CD14-positive monocyte (primary cell): ENCODE measurements around the gene FAM170B. TPM values are rescaled to one million over a fixed set of nuclear protein-coding genes. Genes with fewer than 3 reads are reported as not detected.
A peak's percentile ranks its signal among the peaks of the same experiment; 100 is the strongest.

Experiments
- DNase-seq, 3 donors: peaks; one replicate each; pipeline ENCODE4 v3.0.0-alpha.2; 2011 to 2022
- H2AFZ ChIP-seq: 2 replicates; pipeline ENCODE4 v1.6.0; 2012; ENCODE audit warnings: mild to moderate bottlenecking, low read depth, low read length, inconsistent platforms; ENCODE audit not compliant: insufficient read depth, poor library complexity, severe bottlenecking
- H3K27ac ChIP-seq, 2 donors: 1 replicate in 1 of 2; 2 replicates in 1 of 2; pipeline ENCODE4 v1.5.1; 2012 to 2013; ENCODE audit warnings: low read length in 2 of 2, control low read depth in 1 of 2, inconsistent platforms in 1 of 2, low read depth in 1 of 2, mild to moderate bottlenecking in 1 of 2
- H3K27me3 ChIP-seq, 2 donors: one replicate each; pipeline versions ENCODE4 v1.6.0 to v1.6.1; 2011 to 2013; ENCODE audit warnings: low read length in 2 of 2; ENCODE audit not compliant: control insufficient read depth in 2 of 2, insufficient read depth in 2 of 2
- H3K36me3 ChIP-seq, 2 donors: replicated peaks in 1 of 2; 1 replicate in 1 of 2; 2 replicates in 1 of 2; pipeline versions ENCODE4 v1.5.1 to v1.6.1; 2012 to 2013; ENCODE audit warnings: low read length in 2 of 2, control low read depth in 1 of 2, inconsistent platforms in 1 of 2, mild to moderate bottlenecking in 1 of 2; ENCODE audit not compliant: insufficient read depth in 2 of 2, control insufficient read depth in 1 of 2
- H3K4me1 ChIP-seq, 2 donors: 1 replicate in 1 of 2; 2 replicates in 1 of 2; pipeline versions ENCODE4 v1.5.1 to v1.6.1; 2012 to 2013; ENCODE audit warnings: low read length in 2 of 2, control low read depth in 1 of 2, inconsistent platforms in 1 of 2, mild to moderate bottlenecking in 1 of 2, moderate library complexity in 1 of 2; ENCODE audit not compliant: insufficient read depth in 2 of 2, control insufficient read depth in 1 of 2
- H3K4me2 ChIP-seq: replicated peaks from 2 replicates; pipeline ENCODE3; 2012; ENCODE audit warnings: low read length, moderate library complexity, mild to moderate bottlenecking; ENCODE audit not compliant: poor library complexity, severe bottlenecking; ENCODE audit errors: extremely low read depth
- H3K4me3 ChIP-seq, 3 experiments: fragments of 200-600 bp in 1 of 3; sonication (generic) in 1 of 3; replicated peaks in 1 of 3; 1 replicate in 2 of 3; 2 replicates in 1 of 3; pipeline ENCODE4 v1.5.1; 2011 to 2013; ENCODE audit warnings: low read length in 3 of 3, mild to moderate bottlenecking in 3 of 3, control low read depth in 2 of 3, low read depth in 2 of 3, inconsistent platforms in 1 of 3, moderate library complexity in 1 of 3
- H3K79me2 ChIP-seq: 2 replicates; pipeline ENCODE4 v1.6.0; 2012; ENCODE audit warnings: mild to moderate bottlenecking, control low read depth, inconsistent platforms, low read length, moderate library complexity; ENCODE audit not compliant: insufficient read depth
- H3K9ac ChIP-seq: 2 replicates; pipeline ENCODE4 v1.6.0; 2017; ENCODE audit warnings: low read length, mild to moderate bottlenecking; ENCODE audit not compliant: insufficient read depth, poor library complexity, severe bottlenecking
- H3K9me3 ChIP-seq, 2 donors: replicated peaks in 1 of 2; 1 replicate in 1 of 2; 2 replicates in 1 of 2; pipeline versions ENCODE4 v1.5.1 to v1.6.1; 2012 to 2013; ENCODE audit warnings: low read length in 2 of 2, control low read depth in 1 of 2; ENCODE audit not compliant: control insufficient read depth in 1 of 2, insufficient read depth in 1 of 2
- H4K20me1 ChIP-seq: 2 replicates; pipeline ENCODE4 v1.6.0; 2012; ENCODE audit warnings: mild to moderate bottlenecking, low read length, control low read depth, moderate library complexity; ENCODE audit not compliant: insufficient read depth
- H3K27ac Mint-ChIP-seq, 7 donors: one replicate each; pipeline ENCODE4 v1.8.0; 2020; ENCODE audit warnings: mild to moderate bottlenecking in 7 of 7, mixed read lengths in 7 of 7, moderate library complexity in 6 of 7, inconsistent platforms in 2 of 7
- H3K27me3 Mint-ChIP-seq, 3 donors: one replicate each; pipeline ENCODE4 v1.8.0; 2021 to 2022; ENCODE audit warnings: low read depth in 3 of 3, mild to moderate bottlenecking in 3 of 3, mixed read lengths in 3 of 3, moderate library complexity in 3 of 3, inconsistent platforms in 1 of 3
- H3K36me3 Mint-ChIP-seq, 2 donors: one replicate each; pipeline ENCODE4 v1.8.0; 2020; ENCODE audit warnings: mixed read lengths in 2 of 2, inconsistent platforms in 1 of 2, mild to moderate bottlenecking in 1 of 2
- H3K4me1 Mint-ChIP-seq: one replicate; pipeline ENCODE4 v1.8.0; 2020; ENCODE audit warnings: mild to moderate bottlenecking, mixed read lengths
- H3K4me3 Mint-ChIP-seq, 2 donors: one replicate each; pipeline ENCODE4 v1.8.0; 2020; ENCODE audit warnings: mild to moderate bottlenecking in 2 of 2, mixed read lengths in 2 of 2, moderate library complexity in 1 of 2
- H3K9me3 Mint-ChIP-seq, 7 donors: one replicate each; pipeline ENCODE4 v1.8.0; 2020 to 2022; ENCODE audit warnings: mixed read lengths in 7 of 7, mild to moderate bottlenecking in 6 of 7, moderate library complexity in 6 of 7, inconsistent platforms in 2 of 7
- CTCF ChIP-seq: fragments of 200-600 bp; IDR thresholded peaks from one replicate; pipeline ENCODE4 v1.8.0; 2022; ENCODE audit warnings: antibody characterized with exemption, mild to moderate bottlenecking
- WGBS: methylation state at CpG from one replicate; pipeline ENCODE4 v1.1.5; 2013; ENCODE audit warnings: missing lambda C conversion rate; ENCODE audit not compliant: insufficient coverage; 5-methylcytosine and 5-hydroxymethylcytosine counted together
- intact Hi-C, 2 donors: fragments of 100-400 bp; cut with micrococcal nuclease; formaldehyde crosslinking; loops; one replicate each; pipeline versions ENCODE4 v1.15.0 to v1.15.1; 2023
- polyA plus RNA-seq, 3 donors: library from polyadenylated mRNA; depleted of rRNA in 1 of 3; unstranded in 2 of 3; stranded (reverse) in 1 of 3; fragments of 300-500 nt in 2 of 3; fragments of >200 nt in 1 of 3; fragmentation: Illumina TruSeq in 2 of 3; gene quantifications; 1 replicate in 2 of 3; 2 replicates in 1 of 3; pipeline ENCODE4 v1.2.3, GENCODE V29; 2012 to 2021

FAM170B gene
- polyA plus RNA-seq, 3 donors: not detected

- intact Hi-C loops: no loop called here
- peak overlapping the region; percentile 64 to 86 for H3K4me3 Mint-ChIP-seq
Observed at GRCh38 chr10:49114718-49115014, 19.2 kb downstream of the FAM170B start.

GRCh38 chr10:49113741-49114141, 20.1 kb downstream of the FAM170B start:
- H3K4me1 Mint-ChIP-seq: peaks cover 19% of the 10 kb centered on the region
- no peak for DNase-seq
- intact Hi-C loops: no loop called here
- Histone ChIP-seq H3K4me1 (no peaks in the 10 kb centered on the region), H3K9me3 (no peaks in the 10 kb centered on the region), H3K27me3 (peaks cover 2 to 22% of the 10 kb centered on the region in 2 donors), H3K9ac (no peak overlapping the region), H3K79me2 (no peaks in the 10 kb centered on the region), H2AFZ (no peak overlapping the region), H3K4me3 (no peak overlapping the region), H3K36me3 (no peaks in the 10 kb centered on the region), H4K20me1 (no peaks in the 10 kb centered on the region), H3K27ac (no peak overlapping the region), H3K4me2 (no peak overlapping the region)
- peak overlapping the region in 1 of 2 donors; percentile 20 for H3K4me3 Mint-ChIP-seq
- no peaks in the 10 kb centered on the region for H3K36me3 Mint-ChIP-seq
- H3K27ac Mint-ChIP-seq: no peak overlapping the region
- TF ChIP-seq CTCF: no peak
- H3K9me3 Mint-ChIP-seq: no peaks in the 10 kb centered on the region
- peaks cover 25 to 33% (median 27%) of the 10 kb centered on the region in 3 donors for H3K27me3 Mint-ChIP-seq
- no CpG with 5 or more reads among the region's 3 CpGs for WGBS

More at GRCh38 chr10:49114718-49115014, 19.2 kb downstream of the FAM170B start:
- Histone ChIP-seq H3K27ac (no peak overlapping the region), H2AFZ (peak overlapping the region; percentile 53), H3K4me2 (peak overlapping the region; percentile 62), H3K36me3 (no peaks in the 10 kb centered on the region), H3K9ac (no peak overlapping the region), H3K9me3 (no peaks in the 10 kb centered on the region), H3K4me3 (no peak overlapping the region), H3K27me3 (peaks cover 2 to 22% of the 10 kb centered on the region in 2 donors), H4K20me1 (no peaks in the 10 kb centered on the region), H3K79me2 (no peaks in the 10 kb centered on the region), H3K4me1 (no peaks in the 10 kb centered on the region)
- no peak for TF ChIP-seq CTCF
- Mint-ChIP-seq H3K9me3 (no peaks in the 10 kb centered on the region), H3K4me1 (peaks cover 19% of the 10 kb centered on the region), H3K27ac (no peak overlapping the region), H3K36me3 (no peaks in the 10 kb centered on the region), H3K27me3 (peaks cover 25 to 33% (median 27%) of the 10 kb centered on the region in 3 donors)
- no peak for DNase-seq
- 58% methylated on average over 8 of the region's 9 CpGs for WGBS
